Ovary (tissue), 3 donors: ENCODE results near the gene DNAAF5.

Experiments
- CTCF ChIP-seq, 3 donors: fragments of 450-650 bp in 2 of 3; fragments of 200-600 bp in 1 of 3; IDR thresholded peaks; one replicate each; pipeline versions ENCODE4 v1.5.1 to v1.8.0; 2016 to 2022; ENCODE audit warnings: antibody characterized with exemption in 3 of 3, mild to moderate bottlenecking in 1 of 3
- EP300 ChIP-seq: sonication (generic); formaldehyde crosslinking; IDR thresholded peaks from one replicate; pipeline ENCODE4 v1.6.1; 2017; ENCODE audit warnings: antibody characterized with exemption
- POLR2A ChIP-seq: fragments of 450-650 bp; IDR thresholded peaks from one replicate; pipeline ENCODE4 v1.6.1; 2017; ENCODE audit warnings: antibody characterized with exemption, mild to moderate bottlenecking, moderate library complexity
- donor health status: DM: no; HTN: no; CAD: no.

GRCh38 chr7:798921-799470 is 72.5 kb downstream of the DNAAF5 start:
- no peak for TF ChIP-seq CTCF (IDR thresholded peaks at IDR 0.05)
- no peak for TF ChIP-seq POLR2A
- TF ChIP-seq EP300 = no peak
